ENCODE data around the gene CAPN10. TPM values are rescaled to one million over a fixed set of nuclear protein-coding genes. Genes with fewer than 3 reads are reported as not detected.

Gene CAPN10
- total RNA-seq, 1 experiment from 2014 or later = 22.9 TPM

- H3K9me2 ChIP-seq (replicated peaks; ENCODE audit: insufficient read depth, low read length) = no peaks in the 10 kb centered on the region
- no peak overlapping the region for H2AFZ ChIP-seq (ENCODE audit: low read length)
- no peaks in the 10 kb centered on the region for H3K9me3 ChIP-seq (ENCODE audit: low read length)
- H3K27me3 ChIP-seq (ENCODE audit: low read length) = no peaks in the 10 kb centered on the region
- DNase-seq = no peak
- H3K27ac ChIP-seq (ENCODE audit: low read length) = no peak overlapping the region
- no peaks in the 10 kb centered on the region for H3K36me3 ChIP-seq (ENCODE audit: insufficient read depth, low read length)
- no peak overlapping the region for H3K9ac ChIP-seq (ENCODE audit: low read length)
- H3K4me3 ChIP-seq (ENCODE audit: low read length) = no peak overlapping the region
- 0 out of 2 replicates have a peak, but pooled peaks cover 11% of the 10 kb centered on the region for H4K20me1 ChIP-seq (ENCODE audit: insufficient read depth, low read depth, low read length)
- no peak overlapping the region for H3K4me2 ChIP-seq (ENCODE audit: low read depth, low read length, poor library complexity, severe bottlenecking)
- H3K79me2 ChIP-seq (ENCODE audit: low read length) = peaks cover 7% of the 10 kb centered on the region; the same call in 1 of the 2 replicates
- H3K4me1 ChIP-seq (ENCODE audit: low read length) = no peaks in the 10 kb centered on the region
Observed at GRCh38 chr2:240597054-240597418, 10.5 kb downstream of the CAPN10 start.

- H3K79me2 ChIP-seq (ENCODE audit: low read length) = peaks cover 4% of the 10 kb centered on the region; the same call in 1 of the 2 replicates
- no peak for DNase-seq
- H3K4me3 ChIP-seq (ENCODE audit: low read length) = no peak overlapping the region
- H3K4me1 ChIP-seq (ENCODE audit: low read length) = no peaks in the 10 kb centered on the region
- 0 out of 2 replicates have a peak, but pooled peaks cover 11% of the 10 kb centered on the region for H4K20me1 ChIP-seq (ENCODE audit: insufficient read depth, low read depth, low read length)
- no peak overlapping the region for H3K27ac ChIP-seq (ENCODE audit: low read length)
- no peaks in the 10 kb centered on the region for H3K9me2 ChIP-seq (replicated peaks; ENCODE audit: insufficient read depth, low read length)
- H3K9me3 ChIP-seq (ENCODE audit: low read length) = no peaks in the 10 kb centered on the region
- H3K27me3 ChIP-seq (ENCODE audit: low read length) = no peaks in the 10 kb centered on the region
- no peak overlapping the region for H3K9ac ChIP-seq (ENCODE audit: low read length)
- no peak overlapping the region for H2AFZ ChIP-seq (ENCODE audit: low read length)
- H3K4me2 ChIP-seq (ENCODE audit: low read depth, low read length, poor library complexity, severe bottlenecking) = no peak overlapping the region
- no peaks in the 10 kb centered on the region for H3K36me3 ChIP-seq (ENCODE audit: insufficient read depth, low read length)
Observed at GRCh38 chr2:240597419-240598181, 11.1 kb downstream of the CAPN10 start.

- H3K9me3 ChIP-seq (ENCODE audit: low read length) = no peaks in the 10 kb centered on the region
- 0 out of 2 replicates have a peak, but pooled peaks cover 6% of the 10 kb centered on the region for H4K20me1 ChIP-seq (ENCODE audit: insufficient read depth, low read depth, low read length)
- DNase-seq = no peak
- no peaks in the 10 kb centered on the region for H3K9me2 ChIP-seq (replicated peaks; ENCODE audit: insufficient read depth, low read length)
- H3K79me2 ChIP-seq (ENCODE audit: low read length) = peaks cover 4% of the 10 kb centered on the region; the same call in 1 of the 2 replicates
- no peak overlapping the region for H3K4me3 ChIP-seq (ENCODE audit: low read length)
- H3K27me3 ChIP-seq (ENCODE audit: low read length) = no peaks in the 10 kb centered on the region
- H3K36me3 ChIP-seq (ENCODE audit: insufficient read depth, low read length) = no peaks in the 10 kb centered on the region
- H3K4me2 ChIP-seq (ENCODE audit: low read depth, low read length, poor library complexity, severe bottlenecking) = no peak overlapping the region
- no peaks in the 10 kb centered on the region for H3K4me1 ChIP-seq (ENCODE audit: low read length)
- no peak overlapping the region for H2AFZ ChIP-seq (ENCODE audit: low read length)
- no peak overlapping the region for H3K27ac ChIP-seq (ENCODE audit: low read length)
- no peak overlapping the region for H3K9ac ChIP-seq (ENCODE audit: low read length)
Observed at GRCh38 chr2:240598311-240598911, 11.9 kb downstream of the CAPN10 start.

- Histone ChIP-seq H3K4me2 (ENCODE audit: low read depth, low read length, poor library complexity, severe bottlenecking) (no peak overlapping the region), H3K27ac (ENCODE audit: low read length) (no peak overlapping the region), H4K20me1 (ENCODE audit: insufficient read depth, low read depth, low read length) (0 out of 2 replicates have a peak, but pooled peaks cover 3% of the 10 kb centered on the region), H3K27me3 (ENCODE audit: low read length) (no peaks in the 10 kb centered on the region), H3K4me3 (ENCODE audit: low read length) (no peak overlapping the region), H3K9me2 (replicated peaks; ENCODE audit: insufficient read depth, low read length) (no peaks in the 10 kb centered on the region), H3K9me3 (ENCODE audit: low read length) (no peaks in the 10 kb centered on the region), H3K36me3 (ENCODE audit: insufficient read depth, low read length) (no peaks in the 10 kb centered on the region), H2AFZ (ENCODE audit: low read length) (no peak overlapping the region), H3K9ac (ENCODE audit: low read length) (no peak overlapping the region), H3K4me1 (ENCODE audit: low read length) (no peaks in the 10 kb centered on the region), H3K79me2 (ENCODE audit: low read length) (peaks cover 4% of the 10 kb centered on the region; the same call in 1 of the 2 replicates)
- no peak for DNase-seq
Observed at GRCh38 chr2:240599141-240599583, 12.6 kb downstream of the CAPN10 start.

- Histone ChIP-seq H3K79me2 (ENCODE audit: low read length) (peaks cover 1% of the 10 kb centered on the region; the same call in 1 of the 2 replicates), H3K36me3 (ENCODE audit: insufficient read depth, low read length) (no peaks in the 10 kb centered on the region), H3K27me3 (ENCODE audit: low read length) (no peaks in the 10 kb centered on the region), H3K4me3 (ENCODE audit: low read length) (no peak overlapping the region), H3K4me1 (ENCODE audit: low read length) (no peaks in the 10 kb centered on the region), H3K27ac (ENCODE audit: low read length) (no peak overlapping the region), H3K9me2 (replicated peaks; ENCODE audit: insufficient read depth, low read length) (no peaks in the 10 kb centered on the region), H3K9ac (ENCODE audit: low read length) (no peak overlapping the region), H4K20me1 (ENCODE audit: insufficient read depth, low read depth, low read length) (0 out of 2 replicates have a peak, but pooled peaks cover 3% of the 10 kb centered on the region), H2AFZ (ENCODE audit: low read length) (no peak overlapping the region), H3K9me3 (ENCODE audit: low read length) (no peaks in the 10 kb centered on the region), H3K4me2 (ENCODE audit: low read depth, low read length, poor library complexity, severe bottlenecking) (no peak overlapping the region)
- DNase-seq = no peak
Observed at GRCh38 chr2:240600451-240600961, 14.0 kb downstream of the CAPN10 start.

- Histone ChIP-seq H3K36me3 (ENCODE audit: insufficient read depth, low read length) (no peaks in the 10 kb centered on the region), H4K20me1 (ENCODE audit: insufficient read depth, low read depth, low read length) (no peaks in the 10 kb centered on the region), H3K27ac (ENCODE audit: low read length) (no peak overlapping the region)
Observed at GRCh38 chr2:240601061-240601830, 14.7 kb downstream of the CAPN10 start.

GRCh38 chr2:240601831-240602160 lies 15.3 kb downstream of the CAPN10 start:
- Histone ChIP-seq H3K9me3 (ENCODE audit: low read length) (no peaks in the 10 kb centered on the region), H3K27me3 (ENCODE audit: low read length) (no peaks in the 10 kb centered on the region), H3K9ac (ENCODE audit: low read length) (no peak overlapping the region), H2AFZ (ENCODE audit: low read length) (no peak overlapping the region), H3K4me3 (ENCODE audit: low read length) (no peak overlapping the region), H3K4me1 (ENCODE audit: low read length) (no peaks in the 10 kb centered on the region), H3K4me2 (ENCODE audit: low read depth, low read length, poor library complexity, severe bottlenecking) (no peak overlapping the region), H3K9me2 (replicated peaks; ENCODE audit: insufficient read depth, low read length) (no peaks in the 10 kb centered on the region), H3K27ac (ENCODE audit: low read length) (no peak overlapping the region), H3K36me3 (ENCODE audit: insufficient read depth, low read length) (no peaks in the 10 kb centered on the region), H3K79me2 (ENCODE audit: low read length) (no peaks in the 10 kb centered on the region), H4K20me1 (ENCODE audit: insufficient read depth, low read depth, low read length) (no peaks in the 10 kb centered on the region)
- DNase-seq = no peak

More at GRCh38 chr2:240601061-240601830, 14.7 kb downstream of the CAPN10 start:
- Histone ChIP-seq H3K27me3 (ENCODE audit: low read length) (no peaks in the 10 kb centered on the region), H3K9me2 (replicated peaks; ENCODE audit: insufficient read depth, low read length) (no peaks in the 10 kb centered on the region), H3K4me3 (ENCODE audit: low read length) (no peak overlapping the region), H3K4me1 (ENCODE audit: low read length) (no peaks in the 10 kb centered on the region), H3K4me2 (ENCODE audit: low read depth, low read length, poor library complexity, severe bottlenecking) (no peak overlapping the region), H3K9ac (ENCODE audit: low read length) (no peak overlapping the region), H3K79me2 (ENCODE audit: low read length) (no peaks in the 10 kb centered on the region), H2AFZ (ENCODE audit: low read length) (no peak overlapping the region), H3K9me3 (ENCODE audit: low read length) (no peaks in the 10 kb centered on the region)
- no peak for DNase-seq

Measured in Karpas-422 (cell line).